Fibroblast of lung (primary cell): ENCODE data around the gene SLC25A42.

Experiments
- CTCF ChIP-seq, 2 donors: IDR thresholded peaks in 1 of 2; conservative IDR thresholded peaks in 1 of 2; 1 replicate in 1 of 2; 2 replicates in 1 of 2; pipeline ENCODE4 v1.5.1; 2011 to 2012; ENCODE audit warnings: low read length in 2 of 2, control low read depth in 1 of 2, inconsistent platforms in 1 of 2, low read depth in 1 of 2, mild to moderate bottlenecking in 1 of 2
- EZH2 ChIP-seq: IDR thresholded peaks from 2 replicates; pipeline ENCODE4 v1.5.1; 2012; ENCODE audit warnings: low read length, control low read depth, mild to moderate bottlenecking; ENCODE audit errors: missing control alignments

DNA sequence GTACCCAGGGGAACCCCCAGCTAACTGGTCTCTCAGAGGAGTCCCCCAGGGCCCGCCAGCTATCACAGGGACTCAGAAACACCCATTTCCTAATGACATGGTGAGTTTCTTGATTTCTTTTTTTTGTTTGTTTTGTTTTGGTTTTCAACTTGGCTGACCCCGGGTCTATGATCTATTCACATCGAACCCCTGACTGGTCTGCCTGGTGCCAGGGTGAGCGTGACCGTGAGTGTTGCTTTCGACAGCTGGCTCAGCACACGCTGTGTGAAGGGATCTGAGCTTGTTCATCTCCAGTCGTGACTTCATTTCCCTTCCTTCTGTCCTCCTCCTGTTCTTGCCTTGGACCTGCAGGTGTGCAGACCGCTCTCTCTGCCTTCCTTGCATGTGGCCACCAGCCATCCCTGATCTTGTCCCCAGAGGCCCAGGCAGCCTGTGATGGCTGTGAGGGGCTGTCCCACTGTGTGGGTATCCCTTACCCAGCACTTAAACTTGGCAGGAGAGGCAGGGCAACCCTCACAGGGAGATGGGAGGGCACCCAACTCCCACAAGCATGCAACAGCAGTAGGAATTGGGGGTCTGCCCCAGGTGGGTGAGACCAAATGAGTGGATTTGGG lies 48.3 kb downstream of the SLC25A42 start:
- TF ChIP-seq CTCF (conservative IDR thresholded peaks at IDR 0.05 in 1 of 2, IDR thresholded peaks at IDR 0.05 in 1 of 2; ENCODE audit: low read depth in 1 of 2, low read length in 2 of 2) (no peak), EZH2 (no peak)
